Anterior cingulate cortex (tissue), 58 donors: ENCODE measurements around the gene NOXRED1.
"Not testable (repeated sequence)": the region's sequence is repeated elsewhere in the genome, so short reads cannot be mapped to it uniquely, and the experiment has no call there.

Experiments used
- DNase-seq, 58 donors: peaks; one replicate each; lab custom pipeline; 2025; lab: John Stamatoyannopoulos, UW

The NOXRED1 gene

GRCh38 chr14:77423423-77423822 is at the start of gene NOXRED1:
Gene NOXRED1 (minus strand): TSS chr14:77423523. CDS start chr14:77422889, 634 bp downstream.
- DNase-seq = no peak

GRCh38 chr14:77470224-77470870 is 47.0 kb upstream of the NOXRED1 start:
- DNase-seq = no peak

- no peak for DNase-seq
These were observed 46.2 kb upstream of the NOXRED1 start for GRCh38 chr14:77469539-77469938.

GRCh38 chr14:77469067-77469505 is 45.8 kb upstream of the NOXRED1 start:
- no peak for DNase-seq

- DNase-seq = no peak
These were observed 44.5 kb upstream of the NOXRED1 start for GRCh38 chr14:77467801-77468200.

- peak in 50 of 58 donors; percentile 2 to 74 (median 24) for DNase-seq
These were observed 35.9 kb upstream of the NOXRED1 start for GRCh38 chr14:77459072-77459723.

GRCh38 chr14:77458249-77458950 is 35.1 kb upstream of the NOXRED1 start:
- DNase-seq = peak in 13 of 58 donors; percentile 24 to 65 (median 43)

- DNase-seq = peak; percentile 75 to 100 (median 97)
These were observed 34.4 kb upstream of the NOXRED1 start, which contains the start of the genes AHSA1 and VIPAS39 for GRCh38 chr14:77457522-77458248. Gene AHSA1 (plus strand): TSS chr14:77458093. CDS start chr14:77458190, 97 bp downstream. Gene VIPAS39 (minus strand): TSS chr14:77457601. CDS start chr14:77454102, 3,499 bp downstream.

GRCh38 chr14:77457115-77457521 is 33.8 kb upstream of the NOXRED1 start:
- no peak for DNase-seq

GRCh38 chr14:77455966-77456640 is 32.8 kb upstream of the NOXRED1 start:
- no peak for DNase-seq

- no peak for DNase-seq
These were observed 18.9 kb upstream of the NOXRED1 start for GRCh38 chr14:77442196-77442595.

GRCh38 chr14:77439861-77440260 is 16.5 kb upstream of the NOXRED1 start:
- DNase-seq = no peak

- DNase-seq = no peak
These were observed 15.3 kb upstream of the NOXRED1 start for GRCh38 chr14:77438596-77438995.

- DNase-seq = no peak
These were observed 12.7 kb upstream of the NOXRED1 start for GRCh38 chr14:77436042-77436441.

- DNase-seq = no peak
These were observed 3.1 kb upstream of the NOXRED1 start for GRCh38 chr14:77426396-77426795.

GRCh38 chr14:77424862-77425261 is 1.5 kb upstream of the NOXRED1 start:
- no peak for DNase-seq

- no peak for DNase-seq
These were observed 2.1 kb downstream of the NOXRED1 start for GRCh38 chr14:77421201-77421600.

GRCh38 chr14:77416836-77417235 is 6.5 kb downstream of the NOXRED1 start:
- no peak for DNase-seq

GRCh38 chr14:77416098-77416497 is 7.2 kb downstream of the NOXRED1 start:
- DNase-seq = not testable (repeated sequence)
